ENCODE measurements around the gene RFX4.

RFX4 gene

GRCh38 chr12:106652510-106653015, 69.8 kb downstream of the RFX4 start:
- no peak overlapping the region for H3K4me3 ChIP-seq (ENCODE audit: control insufficient read depth, low read depth, low read length)
- DNase-seq (ENCODE audit: low read depth), result no peak
- no peak for TF ChIP-seq CTCF (conservative IDR thresholded peaks at IDR 0.05; ENCODE audit: control insufficient read depth, insufficient read depth, low read depth, low read length)

- TF ChIP-seq CTCF (conservative IDR thresholded peaks at IDR 0.05; ENCODE audit: control insufficient read depth, insufficient read depth, low read depth, low read length), result no peak
- H3K4me3 ChIP-seq (ENCODE audit: control insufficient read depth, low read depth, low read length), result no peak overlapping the region
- DNase-seq (ENCODE audit: low read depth), result no peak
Measured at GRCh38 chr12:106655577-106655976, 72.8 kb downstream of the RFX4 start.

- no peak for TF ChIP-seq CTCF (conservative IDR thresholded peaks at IDR 0.05; ENCODE audit: control insufficient read depth, insufficient read depth, low read depth, low read length)
- H3K4me3 ChIP-seq (ENCODE audit: control insufficient read depth, low read depth, low read length), result no peak overlapping the region
- DNase-seq (ENCODE audit: low read depth), result no peak
Measured at GRCh38 chr12:106657488-106657887, 74.7 kb downstream of the RFX4 start.

GRCh38 chr12:106663385-106663784, 80.6 kb downstream of the RFX4 start:
- H3K4me3 ChIP-seq (ENCODE audit: control insufficient read depth, low read depth, low read length), result no peak overlapping the region
- DNase-seq (ENCODE audit: low read depth), result no peak
- no peak for TF ChIP-seq CTCF (conservative IDR thresholded peaks at IDR 0.05; ENCODE audit: control insufficient read depth, insufficient read depth, low read depth, low read length)

- TF ChIP-seq CTCF (conservative IDR thresholded peaks at IDR 0.05; ENCODE audit: control insufficient read depth, insufficient read depth, low read depth, low read length), result no peak
- DNase-seq (ENCODE audit: low read depth), result no peak
- H3K4me3 ChIP-seq (ENCODE audit: control insufficient read depth, low read depth, low read length), result no peak overlapping the region
Measured at GRCh38 chr12:106669216-106669615, 86.4 kb downstream of the RFX4 start.

GRCh38 chr12:106670131-106670530, 87.3 kb downstream of the RFX4 start:
- TF ChIP-seq CTCF (conservative IDR thresholded peaks at IDR 0.05; ENCODE audit: control insufficient read depth, insufficient read depth, low read depth, low read length), result no peak
- DNase-seq (ENCODE audit: low read depth), result no peak
- no peak overlapping the region for H3K4me3 ChIP-seq (ENCODE audit: control insufficient read depth, low read depth, low read length)

GRCh38 chr12:106671840-106672239, 89.0 kb downstream of the RFX4 start:
- no peak overlapping the region for H3K4me3 ChIP-seq (ENCODE audit: control insufficient read depth, low read depth, low read length)
- no peak for DNase-seq (ENCODE audit: low read depth)
- TF ChIP-seq CTCF (conservative IDR thresholded peaks at IDR 0.05; ENCODE audit: control insufficient read depth, insufficient read depth, low read depth, low read length), result no peak
